ENCODE measurements around the gene TARS3.
A peak's percentile ranks its signal among the peaks of the same experiment; 100 is the strongest.
"Not testable (repeated sequence)": the region's sequence is repeated elsewhere in the genome, so short reads cannot be mapped to it uniquely, and the experiment has no call there.

The TARS3 gene

GRCh38 chr15:101654171-101654570, 70.1 kb downstream of the TARS3 start:
- DNase-seq = no peak

- peak; percentile 61 for DNase-seq
These were observed 71.4 kb downstream of the TARS3 start for GRCh38 chr15:101652786-101653430.

- DNase-seq = peak; percentile 94
These were observed 72.0 kb downstream of the TARS3 start, which contains the start of gene TM2D3 for GRCh38 chr15:101652098-101652785. Gene TM2D3 (minus strand): TSS chr15:101652381. CDS start chr15:101652361, 20 bp downstream.

GRCh38 chr15:101651554-101652097, 72.6 kb downstream of the TARS3 start:
- no peak for DNase-seq

- no peak for DNase-seq
These were observed 74.1 kb downstream of the TARS3 start for GRCh38 chr15:101650145-101650544.

- no peak for DNase-seq
These were observed 75.9 kb downstream of the TARS3 start for GRCh38 chr15:101648356-101648755.

DNA sequence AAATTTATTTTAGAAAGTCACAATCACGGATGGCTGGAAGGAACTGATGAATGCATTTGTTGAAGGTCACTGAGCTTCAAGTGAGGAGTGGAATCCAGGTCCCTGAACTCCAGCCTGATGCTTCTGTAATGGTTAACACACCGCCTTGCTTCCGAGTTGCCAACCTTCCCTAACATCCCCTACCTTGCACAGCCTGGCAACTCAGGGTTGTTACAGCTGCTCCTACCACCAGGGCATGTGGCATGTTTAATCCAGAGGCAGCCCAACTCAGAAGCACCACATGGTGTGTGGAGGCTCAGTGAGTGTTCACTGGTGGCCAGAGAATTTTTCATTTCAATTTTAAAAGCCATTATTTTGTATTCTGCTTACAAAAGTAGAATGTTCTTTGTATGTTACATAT, 77.0 kb downstream of the TARS3 start:
- DNase-seq = no peak

GRCh38 chr15:101646672-101647071, 77.6 kb downstream of the TARS3 start:
- peak; percentile 21 for DNase-seq

- no peak for DNase-seq
These were observed 81.9 kb downstream of the TARS3 start for GRCh38 chr15:101642361-101642760.

DNA sequence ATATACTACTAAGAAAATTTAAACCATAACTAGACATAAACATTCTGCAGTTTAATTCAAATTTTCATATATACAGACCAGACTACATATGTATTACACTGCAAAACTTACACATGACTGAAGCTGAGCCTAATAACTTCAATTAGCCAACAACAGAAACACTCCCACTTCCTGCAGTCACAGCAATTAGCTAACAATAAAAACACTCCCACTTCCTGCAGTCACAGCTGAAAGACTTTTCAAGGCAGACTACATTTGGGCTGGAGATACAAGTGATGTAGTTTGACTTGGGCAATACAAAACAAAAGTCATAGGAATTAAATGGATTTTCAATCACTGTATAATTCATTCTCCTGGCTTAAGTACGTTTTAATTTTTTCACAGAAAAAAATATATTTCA, 82.4 kb downstream of the TARS3 start:
- DNase-seq = no peak

DNA sequence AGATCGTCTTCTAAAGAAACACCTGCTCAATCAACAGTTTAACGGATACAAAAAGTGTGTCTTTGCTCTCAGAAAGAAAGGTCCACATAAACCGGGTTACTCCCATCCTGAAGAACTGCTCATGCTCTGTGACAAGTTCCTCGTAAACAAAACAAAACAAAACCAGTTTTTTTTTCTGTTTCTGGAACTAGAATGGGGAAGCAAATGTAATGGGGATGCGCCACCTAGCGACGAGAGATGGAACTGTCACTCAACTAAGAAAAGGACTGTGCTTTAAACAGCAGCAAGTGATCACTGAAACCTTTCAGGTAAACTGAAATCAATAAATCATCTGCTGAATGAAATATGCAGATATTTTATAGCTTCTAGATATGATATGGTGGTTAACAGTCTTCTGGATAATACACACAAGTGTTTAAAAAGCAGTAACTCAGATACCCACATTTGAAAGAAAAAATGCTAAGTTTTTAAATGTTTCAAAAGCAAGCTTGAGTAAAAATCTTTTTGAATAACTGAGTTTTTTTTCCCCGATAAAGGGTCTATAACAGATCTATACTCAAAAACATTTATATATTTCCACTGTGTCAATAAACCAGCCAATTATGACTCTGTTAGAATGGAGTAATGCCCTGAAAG, 83.0 kb downstream of the TARS3 start:
- DNase-seq = peak; percentile 52

DNA sequence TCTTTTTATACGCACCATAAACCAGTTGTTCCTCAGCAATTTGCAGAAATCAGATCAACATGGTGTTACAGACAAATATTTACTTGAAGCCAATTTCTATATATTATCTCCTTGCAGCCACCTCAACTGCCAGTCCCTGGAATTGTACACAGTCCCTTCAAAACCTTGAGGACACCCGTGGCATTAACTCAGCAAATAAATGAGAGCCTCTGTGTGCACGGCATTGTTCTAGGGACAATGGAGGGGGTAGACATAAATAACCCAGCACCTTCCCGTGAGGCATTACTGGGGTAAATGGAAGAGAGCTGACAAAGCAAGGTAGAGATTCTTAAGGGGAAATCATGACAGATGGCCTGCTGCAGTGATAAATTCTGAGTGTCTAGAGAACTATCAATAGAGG, 84.6 kb downstream of the TARS3 start:
- DNase-seq = no peak

GRCh38 chr15:101637919-101638318, 86.4 kb downstream of the TARS3 start:
- no peak for DNase-seq

DNA sequence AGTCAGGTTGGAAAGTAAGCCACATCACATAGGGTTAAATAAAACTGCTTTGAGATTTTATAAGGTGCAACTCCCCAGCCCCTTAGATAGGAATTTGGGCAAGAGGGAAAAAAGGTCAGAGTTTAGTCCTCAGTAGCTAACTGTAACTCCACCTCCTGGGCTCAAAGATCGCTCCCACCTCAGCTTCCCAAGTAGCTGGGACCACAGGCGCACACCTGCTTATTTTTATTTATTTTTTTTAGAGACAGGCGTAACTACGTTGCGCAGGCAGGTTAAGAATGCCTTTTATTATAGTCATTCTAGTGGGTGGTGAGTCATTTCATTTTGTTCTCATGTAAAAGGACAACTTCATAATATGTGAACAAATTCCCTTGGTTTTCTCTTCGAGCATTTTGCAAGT, 86.8 kb downstream of the TARS3 start:
- no peak for DNase-seq

DNA sequence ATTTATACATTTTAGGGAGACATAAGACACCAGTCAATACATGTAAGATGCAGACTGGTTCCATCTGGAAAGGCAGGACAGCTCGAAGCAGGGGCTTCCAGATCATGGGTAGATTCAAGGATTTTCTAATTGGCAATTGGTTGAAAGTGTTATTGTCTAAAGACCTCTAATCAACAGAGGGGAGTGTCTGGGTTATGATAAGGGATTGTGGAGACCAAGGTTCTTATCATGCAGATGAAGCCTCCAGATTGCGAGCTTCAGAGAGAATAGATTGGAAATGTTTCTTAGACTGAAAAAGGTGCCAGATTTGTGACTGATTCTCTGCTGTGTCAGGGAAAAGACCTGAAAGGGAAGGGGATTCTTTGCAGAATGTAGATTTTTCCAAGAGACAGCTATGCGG, 87.2 kb downstream of the TARS3 start:
- no peak for DNase-seq

DNA sequence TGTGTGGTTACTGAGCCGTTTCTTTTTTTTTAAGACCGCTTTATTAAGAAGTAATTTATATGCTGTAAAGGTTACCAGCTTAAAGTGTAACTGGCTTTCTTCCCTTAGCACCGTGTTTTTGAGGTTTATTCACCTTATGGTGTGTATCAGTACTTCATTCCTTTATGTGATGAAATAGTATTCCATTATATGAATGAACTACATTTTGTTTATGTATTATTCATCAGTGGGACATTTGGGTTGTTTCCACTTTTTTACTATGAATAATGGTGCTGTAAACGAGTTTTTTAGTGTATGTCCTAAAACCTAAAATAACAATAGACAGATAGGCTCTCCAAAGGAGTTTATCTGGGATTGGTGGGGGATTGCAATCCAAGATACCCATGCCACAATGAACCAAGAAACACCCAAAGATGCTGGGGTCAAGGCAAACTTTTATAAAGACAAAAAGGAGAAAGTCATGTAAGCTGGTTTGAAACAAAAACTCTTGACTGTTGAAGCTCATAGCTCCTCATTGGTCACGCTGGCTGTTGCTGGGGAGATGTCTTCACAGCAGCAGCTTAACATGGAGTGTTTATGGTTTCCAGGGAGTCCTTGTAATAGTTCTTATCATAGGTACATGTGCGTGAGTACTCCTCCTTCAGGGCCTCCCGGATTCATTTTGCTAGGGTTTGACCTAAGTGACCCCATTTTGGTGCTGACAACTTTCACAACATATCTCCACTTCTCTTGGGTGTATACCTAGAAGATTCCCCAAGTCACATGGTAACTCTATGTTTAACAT, 88.1 kb downstream of the TARS3 start:
- no peak for DNase-seq

- DNase-seq = no peak
These were observed 90.9 kb downstream of the TARS3 start for GRCh38 chr15:101633356-101633755.

DNA sequence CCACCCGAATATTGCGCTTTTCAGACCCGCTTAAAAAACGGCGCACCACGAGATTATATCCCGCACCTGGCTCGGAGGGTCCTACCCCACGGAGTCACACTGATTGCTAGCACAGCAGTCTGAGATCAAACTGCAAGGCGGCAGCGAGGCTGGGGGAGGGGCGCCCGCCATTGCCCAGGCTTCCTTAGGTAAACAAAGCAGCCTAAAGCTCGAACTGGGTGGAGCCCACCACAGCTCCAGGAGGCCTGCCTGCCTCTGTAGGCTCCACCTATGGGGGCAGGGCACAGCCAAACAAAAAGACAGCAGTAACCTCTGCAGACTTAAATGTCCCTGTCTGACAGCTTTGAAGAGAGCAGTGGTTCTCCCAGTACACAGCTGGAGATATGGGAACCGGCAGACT, 97.5 kb downstream of the TARS3 start:
- not testable (repeated sequence) for DNase-seq

DNA sequence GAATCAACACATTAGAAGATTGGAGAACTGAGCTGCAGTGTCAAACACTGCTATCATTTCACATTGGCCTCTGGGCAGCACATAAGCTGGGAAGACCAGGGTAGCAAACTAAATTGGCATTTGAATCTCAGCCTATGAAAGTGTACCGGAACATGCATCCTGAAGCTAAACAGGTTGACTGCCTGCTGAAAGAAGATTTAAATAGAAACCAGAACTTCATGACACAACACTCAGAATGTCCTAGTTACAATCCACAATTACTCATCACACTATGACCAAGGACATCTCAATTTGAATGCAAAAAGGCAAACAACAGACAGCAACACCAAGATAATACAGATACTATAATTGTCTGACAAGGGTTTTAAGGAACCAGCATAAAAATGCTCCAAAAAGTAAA, 98.3 kb downstream of the TARS3 start:
- peak; percentile 58 for DNase-seq

DNA sequence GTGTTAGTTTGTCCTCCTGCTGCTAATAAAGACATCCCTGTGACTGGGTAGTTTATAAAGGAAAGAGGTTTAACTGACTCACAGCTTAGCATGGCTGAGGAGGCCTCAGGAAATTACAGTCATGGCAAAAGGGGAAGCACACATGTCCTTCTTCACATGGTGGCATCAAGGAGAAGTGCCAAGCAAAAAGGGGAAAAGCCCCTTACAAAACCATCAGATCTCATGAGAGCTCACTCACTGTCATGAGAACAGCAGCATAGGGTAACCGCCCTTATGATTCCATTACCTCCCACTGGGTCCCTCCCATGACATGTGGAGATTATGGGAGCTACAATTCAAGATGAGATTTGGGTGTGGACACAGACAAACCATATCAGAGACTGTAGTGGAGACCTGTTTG, 99.1 kb downstream of the TARS3 start:
- no peak for DNase-seq

DNA sequence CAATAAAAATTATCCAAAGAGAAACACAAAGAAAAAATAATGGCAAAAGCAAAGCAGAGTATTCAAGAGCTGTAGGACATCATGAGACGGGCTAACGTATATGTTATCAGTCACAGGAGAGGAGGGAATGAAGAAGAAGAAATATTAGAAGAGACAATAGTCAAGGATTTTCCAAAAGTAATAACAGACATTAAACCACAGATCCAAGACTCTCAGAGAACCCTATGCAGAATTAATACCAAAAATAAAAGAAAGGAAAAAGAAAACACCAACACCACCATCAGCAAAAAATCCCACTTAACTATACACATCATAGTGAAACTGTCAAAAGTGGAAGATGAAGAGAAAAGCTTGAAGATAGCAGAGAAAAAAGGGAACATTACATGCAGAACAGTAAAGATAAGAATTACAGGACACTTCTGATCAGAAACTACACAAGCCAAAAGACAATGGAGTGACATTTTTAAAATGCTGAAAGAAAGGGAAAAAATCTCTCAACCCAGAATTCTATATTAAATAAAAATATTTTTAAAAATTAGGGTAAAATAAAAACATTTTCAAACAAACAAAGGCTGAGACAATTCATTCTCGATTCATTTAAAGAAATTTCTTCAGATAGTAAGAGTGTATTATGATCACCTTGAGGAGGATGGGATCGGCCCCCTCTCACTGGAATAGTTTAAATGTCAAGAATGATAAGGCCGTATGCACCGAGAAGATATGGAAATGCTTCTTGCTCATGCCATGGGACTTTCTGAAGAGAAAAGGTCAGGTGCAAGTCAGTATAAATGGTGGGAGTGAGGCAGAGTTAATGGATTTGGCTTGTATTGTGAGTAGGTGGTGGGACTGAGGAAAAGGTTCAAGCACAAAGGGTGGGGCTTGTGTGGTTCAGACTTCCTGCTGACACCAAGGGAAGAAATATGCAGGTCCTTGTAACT, 100.6 kb downstream of the TARS3 start:
- DNase-seq = no peak

DNA sequence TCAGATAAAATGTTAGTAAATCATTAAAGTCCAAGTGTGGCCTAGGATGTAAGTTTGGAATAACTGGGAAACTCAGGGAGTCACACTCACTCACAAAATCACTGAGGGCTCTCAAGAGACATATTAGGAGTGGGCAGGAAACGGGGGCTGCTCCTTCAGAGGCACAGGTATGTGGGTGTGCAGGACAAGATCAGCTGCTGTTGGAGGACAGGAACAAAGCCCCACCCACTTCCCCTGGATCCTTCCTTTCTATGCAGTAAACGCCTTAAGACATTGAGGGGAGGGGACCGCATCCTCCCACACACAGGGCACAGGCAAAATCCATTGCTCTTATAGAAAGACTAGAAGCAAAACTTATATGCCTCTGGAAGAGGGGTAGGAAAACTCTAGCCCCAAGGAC, 102.3 kb downstream of the TARS3 start:
- DNase-seq = no peak

Data from fibroblast of skin of back (primary cell).